OCI-LY1 (cell line): ENCODE data around the gene EEPD1.

ENCODE experiments used
- H2AFZ ChIP-seq: fragments of 200-600 bp; sonication (generic), shearing (Covaris generic); 2 replicates; pipeline ENCODE4 v1.6.0; 2014; ENCODE audit warnings: antibody characterized with exemption, mild to moderate bottlenecking, low read length
- H3F3A ChIP-seq: fragments of 200-600 bp; sonication (generic), shearing (Covaris generic); 2 replicates; pipeline ENCODE4 v1.6.0; 2014; ENCODE audit warnings: mild to moderate bottlenecking, antibody characterized with exemption, low read length, moderate library complexity; ENCODE audit not compliant: insufficient read depth
- H3K27ac ChIP-seq: fragments of 200-600 bp; sonication (generic); 2 replicates; pipeline ENCODE4 v1.5.1; 2014; ENCODE audit warnings: low read length, mixed run types, mild to moderate bottlenecking, low read depth; ENCODE audit not compliant: poor library complexity, severe bottlenecking
- H3K27me3 ChIP-seq: fragments of 200-600 bp; sonication (generic); 2 replicates; pipeline ENCODE4 v1.6.0; 2014; ENCODE audit warnings: antibody characterized with exemption, mild to moderate bottlenecking, low read length, moderate library complexity; ENCODE audit not compliant: insufficient read depth
- H3K36me3 ChIP-seq: fragments of 200-600 bp; sonication (generic); 2 replicates; pipeline ENCODE4 v1.6.1; 2014; ENCODE audit warnings: mild to moderate bottlenecking, antibody characterized with exemption, low read length, moderate library complexity, mixed read lengths; ENCODE audit not compliant: insufficient read depth
- H3K4me1 ChIP-seq: fragments of 200-600 bp; sonication (generic); 2 replicates; pipeline ENCODE4 v1.5.1; 2014; ENCODE audit warnings: mild to moderate bottlenecking, low read length, moderate library complexity; ENCODE audit not compliant: insufficient read depth, severe bottlenecking
- H3K4me2 ChIP-seq: fragments of 200-600 bp; sonication (generic), shearing (Covaris generic); 2 replicates; pipeline ENCODE4 v1.6.1; 2014; ENCODE audit warnings: low read length
- H3K4me3 ChIP-seq: fragments of 200-600 bp; sonication (generic); 2 replicates; pipeline ENCODE4 v1.5.1; 2014; ENCODE audit warnings: low read length, low read depth, mild to moderate bottlenecking, mixed read lengths; ENCODE audit not compliant: poor library complexity, severe bottlenecking
- H3K79me2 ChIP-seq: fragments of 200-600 bp; shearing (Covaris generic); 2 replicates; pipeline ENCODE4 v1.6.1; 2016; ENCODE audit warnings: mixed run types, low read length, mixed read lengths; ENCODE audit not compliant: insufficient read depth
- H3K9ac ChIP-seq: fragments of 200-600 bp; sonication (generic), shearing (Covaris generic); 2 replicates; pipeline ENCODE4 v1.6.1; 2014; ENCODE audit warnings: mild to moderate bottlenecking, low read length, mixed read lengths
- H3K9me2 ChIP-seq: fragments of 200-600 bp; sonication (generic), shearing (Covaris generic); 2 replicates; pipeline ENCODE4 v1.6.1; 2014; ENCODE audit warnings: low read depth, mild to moderate bottlenecking, low read length, mixed read lengths
- H3K9me3 ChIP-seq: fragments of 200-600 bp; shearing (Covaris generic); 2 replicates; pipeline ENCODE4 v1.6.1; 2014; ENCODE audit warnings: low read length, mixed read lengths
- H4K20me1 ChIP-seq: fragments of 200-600 bp; sonication (generic), shearing (Covaris generic); 2 replicates; pipeline ENCODE4 v1.6.0; 2016; ENCODE audit warnings: mild to moderate bottlenecking, low read length; ENCODE audit not compliant: insufficient read depth
- CTCF ChIP-seq: fragments of 200-600 bp; sonication (generic), shearing (Covaris generic); IDR thresholded peaks from 2 replicates; pipeline ENCODE4 v1.5.1; 2017; ENCODE audit warnings: mild to moderate bottlenecking, antibody characterized with exemption, low read length, moderate library complexity, mixed read lengths
- EZH2 ChIP-seq: fragments of 200-600 bp; sonication (generic), shearing (Covaris generic); IDR thresholded peaks from 2 replicates; pipeline ENCODE4 v1.8.0; 2017; ENCODE audit warnings: borderline replicate concordance, mixed run types, mild to moderate bottlenecking, antibody characterized with exemption, low read length, moderate library complexity, mixed read lengths

Gene EEPD1

GRCh38 chr7:36343548-36343947 is 190.5 kb downstream of the EEPD1 start:
- no peak overlapping the region for H3K9ac ChIP-seq
- H3K9me3 ChIP-seq = no peaks in the 10 kb centered on the region
- no peaks in the 10 kb centered on the region for H3F3A ChIP-seq
- no peaks in the 10 kb centered on the region for H3K27me3 ChIP-seq
- no peak overlapping the region for H3K4me3 ChIP-seq
- no peaks in the 10 kb centered on the region for H3K79me2 ChIP-seq
- no peaks in the 10 kb centered on the region for H4K20me1 ChIP-seq
- H3K4me1 ChIP-seq = no peaks in the 10 kb centered on the region
- H2AFZ ChIP-seq = no peak overlapping the region
- no peak overlapping the region for H3K4me2 ChIP-seq
- TF ChIP-seq EZH2 = no peak
- no peak for TF ChIP-seq CTCF
- no peaks in the 10 kb centered on the region for H3K36me3 ChIP-seq
- no peak overlapping the region for H3K27ac ChIP-seq
- no peaks in the 10 kb centered on the region for H3K9me2 ChIP-seq

- H3K4me2 ChIP-seq = no peak overlapping the region
- no peaks in the 10 kb centered on the region for H3K9me3 ChIP-seq
- H3K27ac ChIP-seq = no peak overlapping the region
- TF ChIP-seq EZH2 = no peak
- no peak for TF ChIP-seq CTCF
- no peaks in the 10 kb centered on the region for H3F3A ChIP-seq
- H3K9ac ChIP-seq = no peak overlapping the region
- no peaks in the 10 kb centered on the region for H3K79me2 ChIP-seq
- no peak overlapping the region for H2AFZ ChIP-seq
- H3K9me2 ChIP-seq = no peaks in the 10 kb centered on the region
- no peaks in the 10 kb centered on the region for H3K27me3 ChIP-seq
- no peak overlapping the region for H3K4me3 ChIP-seq
- no peaks in the 10 kb centered on the region for H3K4me1 ChIP-seq
- no peaks in the 10 kb centered on the region for H3K36me3 ChIP-seq
- H4K20me1 ChIP-seq = no peaks in the 10 kb centered on the region
Measured at GRCh38 chr7:36344622-36345021, 191.6 kb downstream of the EEPD1 start.

GRCh38 chr7:36346260-36346831 is 193.3 kb downstream of the EEPD1 start:
- Histone ChIP-seq H3K4me1 (no peaks in the 10 kb centered on the region), H3K9me3 (no peaks in the 10 kb centered on the region), H3K36me3 (no peaks in the 10 kb centered on the region), H4K20me1 (no peaks in the 10 kb centered on the region), H3K27ac (no peak overlapping the region), H3K79me2 (no peaks in the 10 kb centered on the region), H3F3A (no peaks in the 10 kb centered on the region), H3K4me3 (no peak overlapping the region), H3K4me2 (no peak overlapping the region), H3K27me3 (no peaks in the 10 kb centered on the region), H3K9ac (no peak overlapping the region), H2AFZ (no peak overlapping the region), H3K9me2 (no peaks in the 10 kb centered on the region)
- TF ChIP-seq CTCF (no peak), EZH2 (no peak)
